Astrocyte (in vitro differentiated cells and primary cell): ENCODE data around the gene KCNMA1. TPM values are rescaled to one million over a fixed set of nuclear protein-coding genes. Genes with fewer than 3 reads are reported as not detected.

Experiments used
- DNase-seq: peaks from one replicate; pipeline ENCODE4 v3.0.0-alpha.2; 2010; ENCODE audit warnings: low read depth
- FAIRE-seq: peaks from 2 replicates; lab custom pipeline; 2011; peaks lifted over from hg19 to GRCh38; lab: Jason Lieb, UNC
- H2AFZ ChIP-seq: 2 replicates; pipeline ENCODE4 v1.6.0; 2012; ENCODE audit warnings: low read depth, low read length, inconsistent platforms
- H3K27ac ChIP-seq: 2 replicates; pipeline ENCODE4 v1.5.1; 2011; ENCODE audit warnings: low read depth, low read length, inconsistent platforms
- H3K27me3 ChIP-seq: 2 replicates; pipeline ENCODE4 v1.6.0; 2011; ENCODE audit warnings: low read length, inconsistent platforms; ENCODE audit not compliant: insufficient read depth
- H3K36me3 ChIP-seq: 2 replicates; pipeline ENCODE4 v1.5.1; 2011; ENCODE audit warnings: low read length, inconsistent platforms; ENCODE audit not compliant: insufficient read depth
- H3K4me1 ChIP-seq: 2 replicates; pipeline ENCODE4 v1.5.1; 2011; ENCODE audit warnings: low read length, inconsistent platforms; ENCODE audit not compliant: insufficient read depth
- H3K4me2 ChIP-seq: 2 replicates; pipeline ENCODE4 v1.6.0; 2012; ENCODE audit warnings: low read length, inconsistent platforms
- H3K4me3 ChIP-seq: 2 replicates; pipeline ENCODE4 v1.5.1; 2011; ENCODE audit warnings: low read depth, mild to moderate bottlenecking, low read length, inconsistent platforms; ENCODE audit not compliant: insufficient read depth
- H3K79me2 ChIP-seq: 2 replicates; pipeline ENCODE4 v1.6.0; 2012; ENCODE audit warnings: mild to moderate bottlenecking, low read length, inconsistent platforms; ENCODE audit not compliant: insufficient read depth
- H3K9ac ChIP-seq: 2 replicates; pipeline ENCODE4 v1.6.0; 2012; ENCODE audit warnings: mild to moderate bottlenecking, low read length, inconsistent platforms
- H3K9me3 ChIP-seq: 2 replicates; pipeline ENCODE4 v1.5.1; 2012; ENCODE audit warnings: low read depth, mild to moderate bottlenecking, low read length, inconsistent platforms; ENCODE audit not compliant: insufficient read depth
- H4K20me1 ChIP-seq: 2 replicates; pipeline ENCODE4 v1.6.0; 2012; ENCODE audit warnings: low read length, inconsistent platforms; ENCODE audit not compliant: insufficient read depth
- H3K27ac Mint-ChIP-seq: one replicate; pipeline ENCODE4 v1.8.0; 2021; ENCODE audit warnings: mild to moderate bottlenecking, mixed read lengths; ENCODE audit not compliant: unreplicated experiment
- H3K27me3 Mint-ChIP-seq: one replicate; pipeline ENCODE4 v1.8.0; 2021; ENCODE audit warnings: low read depth, mixed read lengths; ENCODE audit not compliant: unreplicated experiment
- H3K36me3 Mint-ChIP-seq: one replicate; pipeline ENCODE4 v1.8.0; 2021; ENCODE audit warnings: low read depth, mixed read lengths; ENCODE audit not compliant: unreplicated experiment
- H3K4me1 Mint-ChIP-seq: one replicate; pipeline ENCODE4 v1.8.0; 2021; ENCODE audit warnings: low read depth, mixed read lengths; ENCODE audit not compliant: unreplicated experiment
- H3K4me3 Mint-ChIP-seq: one replicate; pipeline ENCODE4 v1.8.0; 2021; ENCODE audit warnings: mild to moderate bottlenecking, moderate library complexity, mixed read lengths; ENCODE audit not compliant: unreplicated experiment
- H3K9me3 Mint-ChIP-seq: one replicate; pipeline ENCODE4 v1.8.0; 2021; ENCODE audit warnings: mild to moderate bottlenecking, mixed read lengths; ENCODE audit not compliant: unreplicated experiment
- CTCF ChIP-seq: IDR thresholded peaks from 2 replicates; pipeline ENCODE4 v1.5.1; 2011; ENCODE audit warnings: low read depth, mild to moderate bottlenecking, inconsistent platforms, low read length, moderate library complexity; ENCODE audit not compliant: insufficient read depth
- EZH2 ChIP-seq: IDR thresholded peaks from 2 replicates; pipeline ENCODE4 v1.6.1; 2012; ENCODE audit warnings: mild to moderate bottlenecking, low read length, inconsistent platforms; ENCODE audit not compliant: insufficient read depth
- total RNA-seq: library from RNA; stranded (reverse); gene quantifications from 2 replicates; pipeline ENCODE4 v1.2.1, GENCODE V29; 2021

The KCNMA1 gene
- total RNA-seq, 1 donor from 2014 or later = 45.8 TPM

DNA sequence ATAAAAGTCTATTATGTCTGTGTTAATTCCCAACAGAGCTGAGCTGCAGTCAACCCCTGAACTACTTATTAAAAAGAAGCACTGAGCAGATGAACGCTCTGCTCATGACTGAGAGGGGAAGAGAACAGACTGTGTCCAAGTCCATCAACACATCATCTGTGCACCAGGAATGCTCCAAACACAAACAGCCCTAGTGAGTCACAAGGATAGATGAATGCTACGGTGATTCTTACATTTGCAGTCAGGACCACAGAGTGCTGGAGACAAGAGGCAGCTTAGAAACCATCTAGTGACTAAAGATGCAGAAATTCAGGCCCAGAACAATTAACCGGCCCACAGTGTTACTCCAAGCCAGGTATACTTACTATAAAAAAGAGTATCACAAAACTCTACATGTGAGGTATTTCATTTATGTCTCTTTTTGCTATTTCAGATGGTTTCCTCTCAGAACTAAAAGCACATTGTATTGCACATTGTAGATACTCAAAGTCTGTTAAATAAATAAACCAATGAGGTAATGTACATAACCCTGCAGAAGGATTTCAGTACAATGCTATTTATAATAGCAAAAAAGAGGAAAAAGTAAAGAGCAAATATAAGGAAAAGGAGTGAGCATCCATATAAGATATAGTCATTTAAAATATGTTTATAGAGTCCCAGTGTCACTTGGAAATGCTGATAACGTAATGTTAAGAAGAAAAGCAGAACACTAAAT, 159.2 kb downstream of the KCNMA1 start:
- Histone ChIP-seq H3K27ac (no peak overlapping the region), H3K4me2 (peak overlapping the region; percentile 16), H2AFZ (no peak overlapping the region), H3K9ac (no peak overlapping the region), H3K27me3 (no peaks in the 10 kb centered on the region), H3K79me2 (no peaks in the 10 kb centered on the region), H3K9me3 (no peaks in the 10 kb centered on the region), H3K4me1 (peaks cover 16% of the 10 kb centered on the region), H4K20me1 (no peaks in the 10 kb centered on the region), H3K36me3 (no peaks in the 10 kb centered on the region), H3K4me3 (no peak overlapping the region)
- Mint-ChIP-seq H3K4me1 (peaks cover 16% of the 10 kb centered on the region), H3K27ac (no peak overlapping the region), H3K36me3 (peaks cover 9% of the 10 kb centered on the region), H3K9me3 (no peaks in the 10 kb centered on the region), H3K27me3 (peaks cover 3% of the 10 kb centered on the region), H3K4me3 (no peak overlapping the region)
- DNase-seq (peak; percentile 92), FAIRE-seq (peak; percentile 97)
- TF ChIP-seq EZH2 (no peak), CTCF (no peak)

GRCh38 chr10:77475522-77475921, 162.1 kb downstream of the KCNMA1 start:
- Mint-ChIP-seq H3K27me3 (no peaks in the 10 kb centered on the region), H3K36me3 (peaks cover 9% of the 10 kb centered on the region), H3K4me1 (peaks cover 14% of the 10 kb centered on the region), H3K9me3 (no peaks in the 10 kb centered on the region), H3K27ac (no peak overlapping the region), H3K4me3 (no peak overlapping the region)
- FAIRE-seq = no peak
- Histone ChIP-seq H3K9me3 (no peaks in the 10 kb centered on the region), H3K4me2 (no peak overlapping the region), H3K79me2 (no peaks in the 10 kb centered on the region), H3K9ac (no peak overlapping the region), H3K27ac (no peak overlapping the region), H3K4me3 (no peak overlapping the region), H3K27me3 (no peaks in the 10 kb centered on the region), H4K20me1 (peaks cover 6% of the 10 kb centered on the region), H3K36me3 (no peaks in the 10 kb centered on the region), H3K4me1 (peaks cover 16% of the 10 kb centered on the region), H2AFZ (no peak overlapping the region)
- DNase-seq = no peak
- TF ChIP-seq CTCF = no peak
- TF ChIP-seq EZH2 = no peak

DNA sequence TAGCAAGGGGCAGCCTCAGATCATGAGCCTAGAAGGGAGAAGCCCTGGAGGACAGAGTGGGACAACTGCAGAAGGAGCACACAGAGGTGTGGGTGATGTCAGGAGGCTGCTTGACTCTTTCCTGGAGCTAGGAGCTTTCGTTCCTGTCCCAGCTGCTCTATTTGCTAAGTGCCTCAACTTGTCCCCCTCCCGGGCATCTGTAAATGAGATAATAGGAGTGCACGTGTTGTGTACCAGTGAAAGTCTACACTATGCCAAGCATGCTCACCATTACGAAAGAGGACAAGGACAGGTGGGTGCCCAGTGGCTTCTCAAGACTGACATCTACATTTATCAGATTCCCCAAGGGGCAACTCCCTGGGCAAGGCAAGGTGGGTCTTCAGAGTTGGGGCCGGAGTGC, 162.7 kb downstream of the KCNMA1 start:
- H3K9me3 ChIP-seq = no peaks in the 10 kb centered on the region
- no peaks in the 10 kb centered on the region for H3K9me3 Mint-ChIP-seq
- peaks cover 16% of the 10 kb centered on the region for H3K4me1 ChIP-seq
- FAIRE-seq = no peak
- H2AFZ ChIP-seq = no peak overlapping the region
- no peaks in the 10 kb centered on the region for H3K27me3 Mint-ChIP-seq
- H3K4me3 Mint-ChIP-seq = no peak overlapping the region
- no peak overlapping the region for H3K27ac Mint-ChIP-seq
- H4K20me1 ChIP-seq = peaks cover 6% of the 10 kb centered on the region
- H3K4me2 ChIP-seq = no peak overlapping the region
- no peak overlapping the region for H3K9ac ChIP-seq
- H3K36me3 ChIP-seq = no peaks in the 10 kb centered on the region
- no peak overlapping the region for H3K27ac ChIP-seq
- peaks cover 8% of the 10 kb centered on the region for H3K36me3 Mint-ChIP-seq
- TF ChIP-seq EZH2 (no peak), CTCF (no peak)
- H3K4me1 Mint-ChIP-seq = peaks cover 14% of the 10 kb centered on the region
- no peak for DNase-seq
- no peaks in the 10 kb centered on the region for H3K79me2 ChIP-seq
- H3K27me3 ChIP-seq = no peaks in the 10 kb centered on the region
- no peak overlapping the region for H3K4me3 ChIP-seq
